ENCODE results near the gene LRIG1.
A peak's percentile ranks its signal among the peaks of the same experiment; 100 is the strongest.

Gene LRIG1

GRCh38 chr3:66414846-66415245 is 86.0 kb downstream of the LRIG1 start:
- DNase-seq (ENCODE audit: low read depth, low spot score): no peak
- no peak for TF ChIP-seq CTCF (IDR thresholded peaks at IDR 0.05; ENCODE audit: low read depth, low read length)
- in situ Hi-C loops (cut with HindIII; ENCODE audit: low sequenced_read_pairs): no loop called here

GRCh38 chr3:66413151-66413751 is 87.6 kb downstream of the LRIG1 start:
- no peak overlapping the region for H3K4me3 ChIP-seq (ENCODE audit: low read depth, low read length)
- TF ChIP-seq CTCF (IDR thresholded peaks at IDR 0.05; ENCODE audit: low read depth, low read length): no peak
- DNase-seq (ENCODE audit: low read depth, low spot score): peak; percentile 91
- in situ Hi-C loops (cut with HindIII; ENCODE audit: low sequenced_read_pairs): no loop called here

More at GRCh38 chr3:66414846-66415245, 86.0 kb downstream of the LRIG1 start:
- no peak overlapping the region for H3K4me3 ChIP-seq (ENCODE audit: low read depth, low read length)

GRCh38 chr3:66411961-66412887 is 88.6 kb downstream of the LRIG1 start:
- DNase-seq (ENCODE audit: low read depth, low spot score): no peak
- no peak overlapping the region for H3K4me3 ChIP-seq (ENCODE audit: low read depth, low read length)
- in situ Hi-C loops (cut with HindIII; ENCODE audit: low sequenced_read_pairs): no loop called here
- TF ChIP-seq CTCF (IDR thresholded peaks at IDR 0.05; ENCODE audit: low read depth, low read length): no peak

GRCh38 chr3:66411474-66411873 is 89.3 kb downstream of the LRIG1 start:
- no peak for DNase-seq (ENCODE audit: low read depth, low spot score)
- no peak for TF ChIP-seq CTCF (IDR thresholded peaks at IDR 0.05; ENCODE audit: low read depth, low read length)
- in situ Hi-C loops (cut with HindIII; ENCODE audit: low sequenced_read_pairs): no loop called here
- no peak overlapping the region for H3K4me3 ChIP-seq (ENCODE audit: low read depth, low read length)

- no peak for TF ChIP-seq CTCF (IDR thresholded peaks at IDR 0.05; ENCODE audit: low read depth, low read length)
- no peak overlapping the region for H3K4me3 ChIP-seq (ENCODE audit: low read depth, low read length)
- DNase-seq (ENCODE audit: low read depth, low spot score): no peak
- in situ Hi-C loops (cut with HindIII; ENCODE audit: low sequenced_read_pairs): no loop called here
Observed at GRCh38 chr3:66410976-66411375, 89.8 kb downstream of the LRIG1 start.

GRCh38 chr3:66409771-66410754 is 90.8 kb downstream of the LRIG1 start:
- no peak for DNase-seq (ENCODE audit: low read depth, low spot score)
- no peak for TF ChIP-seq CTCF (IDR thresholded peaks at IDR 0.05; ENCODE audit: low read depth, low read length)
- in situ Hi-C loops (cut with HindIII; ENCODE audit: low sequenced_read_pairs): no loop called here

More at GRCh38 chr3:66409771-66410754, 90.8 kb downstream of the LRIG1 start:
- no peak overlapping the region for H3K4me3 ChIP-seq (ENCODE audit: low read depth, low read length)

Measured in astrocyte of the spinal cord (primary cell).